Fibroblast of skin of back (primary cell): ENCODE results near the gene SMKR1.
"Not testable (repeated sequence)": the region's sequence is repeated elsewhere in the genome, so short reads cannot be mapped to it uniquely, and the experiment has no call there.

Source experiments
- DNase-seq: peaks from one replicate; pipeline ENCODE4 v3.0.0-alpha.2; 2013

Gene SMKR1

GRCh38 chr7:129530795-129531391 is 28.6 kb downstream of the SMKR1 start:
- peak; percentile 61 for DNase-seq

- DNase-seq = no peak
These were observed 29.4 kb downstream of the SMKR1 start for GRCh38 chr7:129531721-129532120.

- DNase-seq = no peak
These were observed 30.0 kb downstream of the SMKR1 start for GRCh38 chr7:129532375-129532774.

GRCh38 chr7:129534558-129535274 is 32.4 kb downstream of the SMKR1 start:
- not testable (repeated sequence) for DNase-seq

GRCh38 chr7:129535896-129536295 is 33.6 kb downstream of the SMKR1 start:
- DNase-seq = no peak

GRCh38 chr7:129536323-129536722 is 34.0 kb downstream of the SMKR1 start:
- no peak for DNase-seq

- DNase-seq = no peak
These were observed 36.5 kb downstream of the SMKR1 start for GRCh38 chr7:129538790-129539189.

GRCh38 chr7:129540340-129540739 is 38.0 kb downstream of the SMKR1 start:
- no peak for DNase-seq

GRCh38 chr7:129544700-129545099 is 42.4 kb downstream of the SMKR1 start:
- DNase-seq = no peak

GRCh38 chr7:129550693-129551360 is 48.5 kb downstream of the SMKR1 start:
- DNase-seq = no peak

GRCh38 chr7:129553899-129554461 is 51.6 kb downstream of the SMKR1 start:
- DNase-seq = peak; percentile 42

GRCh38 chr7:129556607-129557133 is 54.3 kb downstream of the SMKR1 start:
- DNase-seq = no peak

- DNase-seq = no peak
These were observed 55.6 kb downstream of the SMKR1 start for GRCh38 chr7:129557686-129558481.

GRCh38 chr7:129559564-129559963 is 57.2 kb downstream of the SMKR1 start:
- no peak for DNase-seq

- DNase-seq = no peak
These were observed 58.5 kb downstream of the SMKR1 start for GRCh38 chr7:129560831-129561230.

- DNase-seq = no peak
These were observed 59.5 kb downstream of the SMKR1 start for GRCh38 chr7:129561677-129562359.
